Placental epithelial cell (primary cell): ENCODE results near the gene DEAF1. TPM values are rescaled to one million over a fixed set of nuclear protein-coding genes. Genes with fewer than 3 reads are reported as not detected.

ENCODE experiments used
- total RNA-seq: library from RNA; depleted of rRNA; stranded (reverse); fragments of >200 nt; gene quantifications from 2 replicates; pipeline ENCODE4 v1.2.3, GENCODE V29; 2012

Gene DEAF1, protein sequence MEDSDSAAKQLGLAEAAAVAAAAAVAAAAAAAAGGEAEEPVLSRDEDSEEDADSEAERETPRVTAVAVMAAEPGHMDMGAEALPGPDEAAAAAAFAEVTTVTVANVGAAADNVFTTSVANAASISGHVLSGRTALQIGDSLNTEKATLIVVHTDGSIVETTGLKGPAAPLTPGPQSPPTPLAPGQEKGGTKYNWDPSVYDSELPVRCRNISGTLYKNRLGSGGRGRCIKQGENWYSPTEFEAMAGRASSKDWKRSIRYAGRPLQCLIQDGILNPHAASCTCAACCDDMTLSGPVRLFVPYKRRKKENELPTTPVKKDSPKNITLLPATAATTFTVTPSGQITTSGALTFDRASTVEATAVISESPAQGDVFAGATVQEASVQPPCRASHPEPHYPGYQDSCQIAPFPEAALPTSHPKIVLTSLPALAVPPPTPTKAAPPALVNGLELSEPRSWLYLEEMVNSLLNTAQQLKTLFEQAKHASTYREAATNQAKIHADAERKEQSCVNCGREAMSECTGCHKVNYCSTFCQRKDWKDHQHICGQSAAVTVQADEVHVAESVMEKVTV
- total RNA-seq: 16.4 and 21.6 TPM in 2 replicates

GRCh38 chr11:694563-695287, at the start of gene DEAF1:
TSS of gene DEAF1 (minus strand) at chr11:695222. CDS start at chr11:695047, 175 bp downstream.

DNA sequence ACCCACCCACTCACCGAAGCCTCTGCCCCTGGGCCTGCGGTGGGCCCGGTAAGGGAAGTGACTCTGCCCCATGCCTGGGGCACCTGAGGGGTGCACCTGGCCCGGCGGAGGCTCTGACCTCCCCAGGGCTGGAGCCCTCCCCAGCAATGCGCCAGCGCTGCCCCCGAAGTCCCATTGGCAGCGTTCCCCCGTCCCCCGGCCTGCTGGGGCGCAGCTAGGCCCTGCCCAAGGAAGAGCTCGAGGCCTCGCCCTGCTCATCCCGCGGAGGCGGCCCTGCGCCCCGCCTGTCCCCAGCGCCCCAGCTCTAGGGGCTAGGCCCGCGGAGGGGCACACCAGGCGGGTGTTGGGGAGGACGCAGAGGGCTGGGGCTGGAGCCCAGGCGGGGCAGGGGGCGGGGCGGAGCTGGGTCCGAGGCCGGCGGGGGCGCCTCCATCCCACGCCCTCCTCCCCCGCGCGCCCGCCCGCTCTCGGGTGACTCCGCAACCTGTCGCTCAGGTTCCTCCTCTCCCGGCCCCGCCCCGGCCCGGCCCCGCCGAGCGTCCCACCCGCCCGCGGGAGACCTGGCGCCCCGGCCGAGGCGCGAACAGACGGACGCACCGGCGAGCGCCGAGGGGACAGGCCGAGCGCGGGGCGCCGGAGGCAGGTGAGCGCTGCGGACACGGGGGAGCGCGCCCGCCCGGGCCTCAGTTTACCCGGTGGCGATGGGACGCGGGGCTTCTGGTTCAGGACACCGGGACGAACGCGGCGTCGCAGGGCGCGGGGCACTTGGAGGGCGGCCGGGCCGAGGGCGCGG, 10.8 kb upstream of the DEAF1 start, which contains the start of gene EPS8L2:
TSS of gene EPS8L2 (plus strand) at position 586 of the 793 bp plus-strand sequence. CDS start 3,177 bp downstream, outside the sequence.

DNA sequence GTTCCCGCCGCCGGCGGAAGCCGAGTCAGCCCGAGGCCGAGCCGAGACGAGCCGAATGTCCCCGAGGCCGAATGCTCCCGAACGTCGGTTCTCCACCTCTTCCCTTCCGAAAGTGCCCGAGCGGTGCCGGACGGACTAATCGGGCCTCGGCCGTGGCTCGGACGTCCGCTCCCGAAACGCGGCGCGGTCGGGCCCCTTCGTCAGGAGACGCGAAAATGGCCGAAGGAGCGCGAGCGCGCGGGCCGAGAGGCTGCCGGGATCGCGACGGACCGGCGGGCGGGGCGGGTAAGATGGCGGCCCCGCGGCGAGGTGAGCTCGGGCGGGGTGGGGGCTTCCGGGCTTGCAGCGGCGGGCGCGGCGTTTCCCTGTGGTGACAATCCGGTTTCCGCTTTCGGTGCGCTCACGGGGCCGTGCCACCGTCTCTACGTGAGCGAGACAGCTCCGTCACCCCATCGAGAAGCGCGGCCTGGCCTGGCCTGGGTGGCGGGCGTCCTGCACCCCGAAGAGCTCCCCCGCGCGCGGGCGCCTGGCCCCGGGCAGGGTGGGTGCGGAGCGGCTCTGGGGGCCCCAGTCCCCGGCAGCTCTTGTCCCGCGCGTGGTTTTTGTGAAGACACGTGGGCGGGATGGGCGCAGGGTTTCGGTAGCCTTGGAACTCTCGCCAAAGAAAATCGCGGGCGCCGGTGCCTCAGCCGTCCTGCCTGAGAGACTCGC, 671 bp upstream of the DEAF1 start, which contains the start of gene TMEM80:
TSS of gene TMEM80 (plus strand) at position 279 of the 711 bp plus-strand sequence. CDS start at position 291, 12 bp downstream.

DNA sequence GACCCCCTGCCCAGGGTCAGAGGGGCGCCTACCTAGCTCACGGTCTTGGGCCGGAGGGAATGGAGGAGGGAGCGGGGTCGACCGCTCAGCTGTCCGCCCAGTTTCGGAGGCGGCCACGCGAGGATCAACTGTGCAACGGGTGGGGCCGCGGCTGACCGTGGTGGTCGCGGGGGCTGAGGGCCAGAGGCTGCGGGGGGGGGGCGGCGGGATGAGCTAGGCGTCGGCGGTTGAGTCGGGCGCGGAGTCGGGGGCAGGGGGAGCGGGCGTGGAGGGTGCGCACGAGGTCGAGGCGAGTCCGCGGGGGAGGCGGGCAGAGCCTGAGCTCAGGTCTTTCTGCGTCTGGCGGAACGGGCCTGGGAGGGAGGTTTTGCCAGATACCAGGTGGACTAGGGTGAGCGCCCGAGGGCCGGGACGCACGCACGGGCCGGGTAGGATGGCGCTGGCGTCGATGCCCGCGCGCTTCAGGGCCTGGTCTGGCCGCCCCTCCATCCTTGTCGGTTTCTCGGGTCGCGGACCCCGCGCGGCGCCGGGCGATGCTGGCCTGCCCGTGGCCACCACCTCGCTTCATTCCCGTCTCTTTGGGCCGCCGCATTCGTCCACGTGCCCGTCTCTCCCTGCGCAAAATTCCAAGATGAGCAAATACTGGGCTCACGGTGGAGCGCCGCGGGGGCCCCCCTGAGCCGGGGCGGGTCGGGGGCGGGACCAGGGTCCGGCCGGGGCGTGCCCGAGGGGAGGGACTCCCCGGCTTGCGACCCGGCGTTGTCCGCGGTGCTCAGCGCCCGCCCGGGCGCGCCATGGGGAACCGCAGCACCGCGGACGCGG, 58.3 kb downstream of the DEAF1 start, which contains the start of gene DRD4:
TSS of gene DRD4 (plus strand) at position 759 of the 822 bp plus-strand sequence. CDS start at position 795, 36 bp downstream.

DNA sequence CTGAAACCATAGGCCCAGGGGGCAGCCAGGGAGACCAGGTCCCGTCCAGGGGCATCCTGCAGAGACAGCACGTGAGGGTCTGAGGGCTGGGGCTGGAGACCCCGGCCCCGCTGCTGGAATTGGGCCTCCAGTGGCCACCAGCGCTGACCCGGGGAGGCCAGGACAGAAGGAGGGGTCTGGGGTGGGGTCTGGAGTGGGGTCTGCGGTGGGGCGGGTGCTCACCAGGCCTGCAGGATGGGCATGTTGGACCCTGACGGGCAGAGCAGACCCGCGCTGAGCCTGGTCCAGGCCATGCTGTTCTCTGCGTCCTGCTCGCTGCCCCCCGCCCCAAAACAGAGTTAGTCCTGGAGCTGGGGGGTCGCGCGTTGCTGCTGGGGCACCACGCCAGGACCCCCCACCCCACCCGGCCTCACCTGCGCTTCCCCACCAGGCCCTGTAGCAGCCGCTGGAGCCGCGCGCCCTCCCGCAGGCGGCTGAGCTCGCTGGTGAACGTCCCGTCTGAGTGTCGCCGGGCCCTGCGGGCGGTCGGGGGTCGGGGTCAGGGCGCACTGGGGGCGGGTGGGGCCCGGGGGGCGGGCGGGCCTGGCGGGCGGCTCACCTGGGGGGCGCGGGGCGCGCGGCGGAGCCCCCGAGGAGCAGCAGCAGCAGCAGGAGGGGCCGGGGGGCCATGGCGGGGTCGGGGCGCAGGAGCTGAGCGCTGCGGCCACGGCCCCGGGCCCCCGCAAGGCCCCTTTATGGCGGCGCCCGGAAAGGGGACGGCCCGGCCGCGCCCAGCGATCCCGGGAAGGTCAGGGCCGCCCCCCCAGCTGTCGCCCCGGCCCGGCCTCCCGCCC, 68.3 kb downstream of the DEAF1 start, which contains the start of gene SCT:
TSS of gene SCT (minus strand) at position 707 of the 833 bp plus-strand sequence. CDS start at position 669, 38 bp downstream.

DNA sequence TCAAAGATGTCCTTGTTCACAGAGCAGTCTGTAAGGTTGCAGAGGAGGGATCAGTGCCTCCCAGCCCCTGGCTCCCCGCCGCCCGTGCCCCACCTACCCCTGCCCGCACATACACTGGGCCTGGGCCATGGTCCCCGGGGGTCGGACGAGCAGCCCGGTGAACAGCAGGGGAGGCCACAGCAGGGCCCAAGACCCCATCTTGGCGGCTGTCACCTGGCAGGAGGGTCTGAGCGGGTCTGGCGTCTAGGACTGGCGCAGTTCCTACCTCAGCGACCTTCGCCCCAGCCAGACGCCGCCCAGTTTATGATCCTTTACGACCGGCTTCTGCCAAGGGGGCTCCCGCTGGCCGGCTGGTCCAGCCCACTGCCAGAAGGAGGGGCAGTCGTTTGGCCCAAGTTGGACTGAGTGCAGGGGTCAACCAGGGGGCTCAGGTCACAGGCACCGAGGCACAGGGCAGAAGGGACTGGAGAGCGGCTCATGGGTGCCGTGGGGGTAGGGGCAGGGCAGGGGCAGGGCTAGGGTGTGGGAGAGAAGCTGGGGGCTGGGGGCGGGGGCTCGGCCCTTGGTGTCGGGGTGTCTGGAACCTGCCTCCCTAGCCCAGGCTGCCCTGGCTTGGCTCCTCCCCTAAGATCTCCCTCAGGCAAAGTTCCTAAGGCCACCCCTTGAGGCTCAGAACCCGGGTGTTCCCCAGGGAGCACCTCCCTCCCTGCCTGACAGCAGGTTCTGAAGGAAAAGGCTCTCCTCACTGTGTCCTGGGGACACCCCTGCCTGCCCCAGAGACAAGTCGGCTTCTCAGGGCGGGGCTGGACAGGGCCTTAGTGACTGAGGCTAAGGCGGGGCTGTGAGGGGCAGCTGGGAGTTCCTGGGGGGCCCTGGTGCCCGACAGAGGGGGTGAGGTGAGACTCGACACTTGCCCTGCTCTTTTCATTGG, 70.1 kb downstream of the DEAF1 start, which contains the start of gene CDHR5:
TSS of gene CDHR5 (minus strand) at position 251 of the 931 bp plus-strand sequence. CDS start at position 198, 53 bp downstream.

DNA sequence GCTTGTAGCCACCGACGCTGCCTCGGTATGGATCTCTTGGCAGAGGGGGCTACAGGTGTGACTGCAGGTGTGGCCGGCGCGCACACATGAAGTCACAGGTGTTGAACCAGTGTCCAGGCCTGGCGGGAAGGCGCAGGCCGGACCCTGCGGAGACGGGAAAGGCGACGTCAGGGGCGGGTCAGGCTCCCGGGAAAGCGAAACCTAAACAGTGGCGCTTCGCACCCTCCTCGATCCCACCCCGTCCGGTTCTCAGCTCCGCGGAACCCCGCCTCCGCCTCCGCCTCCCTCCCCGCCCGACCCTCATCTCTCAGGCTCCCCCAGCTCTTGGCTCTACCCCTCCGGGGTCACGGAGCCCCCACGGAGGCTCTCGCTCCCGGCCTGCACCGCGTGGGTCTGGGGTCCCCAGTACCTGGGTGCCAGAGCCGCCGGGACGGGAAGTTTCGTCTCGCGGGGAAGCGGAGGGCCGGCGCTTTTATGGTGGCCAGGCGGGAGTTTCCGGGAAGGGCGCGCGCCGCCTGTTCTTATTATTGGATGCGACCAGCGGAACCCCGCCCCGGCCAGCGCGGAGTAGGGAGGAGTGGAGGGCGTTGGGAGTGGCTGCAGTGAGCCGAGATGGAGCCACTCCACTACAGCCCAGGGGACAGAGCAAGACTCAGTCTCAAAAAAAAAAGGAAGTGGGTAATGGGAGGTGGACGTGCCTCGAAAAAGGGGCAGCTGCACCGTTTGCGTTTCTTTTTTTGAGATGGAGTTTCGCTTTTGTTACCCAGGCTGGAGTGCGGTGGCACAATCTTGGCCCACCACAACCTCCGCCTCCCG, 79.3 kb downstream of the DEAF1 start, which contains the start of gene IRF7:
TSS of gene IRF7 (minus strand) at position 447 of the 816 bp plus-strand sequence. CDS start 586 bp downstream, outside the sequence.

Other genes starting within 250 kb of the DEAF1 start
- 24.3 and 36.5 TPM in 2 replicates for gene PTDSS2, start 244.9 kb downstream of the DEAF1 start, total RNA-seq
- 283 and 353 TPM in 2 replicates for gene RNH1, start 188.0 kb downstream of the DEAF1 start, total RNA-seq
- gene HRAS, start 159.6 kb downstream of the DEAF1 start, total RNA-seq: 22.0 and 36.9 TPM in 2 replicates
- 0.22 and 1.6 TPM in 2 replicates for gene LRRC56, start 157.7 kb downstream of the DEAF1 start, total RNA-seq
- 3.3 and 10.6 TPM in 2 replicates for gene LMNTD2, start 134.5 kb downstream of the DEAF1 start, total RNA-seq
- 53.0 and 66.8 TPM in 2 replicates for gene RASSF7, start 134.3 kb downstream of the DEAF1 start, total RNA-seq
- gene PHRF1, start 118.8 kb downstream of the DEAF1 start, total RNA-seq: 32.5 and 38.1 TPM in 2 replicates
- 5.1 and 8.0 TPM in 2 replicates for gene IRF7, start 79.3 kb downstream of the DEAF1 start, total RNA-seq
- gene CDHR5, start 70.3 kb downstream of the DEAF1 start, total RNA-seq: not detected in 2 replicates
- gene SCT, start 68.0 kb downstream of the DEAF1 start, total RNA-seq: not detected in 2 replicates
- gene DRD4, start 58.0 kb downstream of the DEAF1 start, total RNA-seq: not detected in 2 replicates
- gene TMEM80, start 594 bp upstream of the DEAF1 start, total RNA-seq: 8.2 and 18.8 TPM in 2 replicates
- gene EPS8L2, start 11.0 kb upstream of the DEAF1 start, total RNA-seq: 258 and 411 TPM in 2 replicates
- 111 and 190 TPM in 2 replicates for gene TALDO1, start 52.2 kb upstream of the DEAF1 start, total RNA-seq
- 33.0 and 35.1 TPM in 2 replicates for gene GATD1, start 82.3 kb upstream of the DEAF1 start, total RNA-seq
- gene CEND1, start 94.9 kb upstream of the DEAF1 start, total RNA-seq: not detected in 2 replicates
- 11.4 and 15.2 TPM in 2 replicates for gene SLC25A22, start 103.1 kb upstream of the DEAF1 start, total RNA-seq
- gene PIDD1, start 110.0 kb upstream of the DEAF1 start, total RNA-seq: 11.8 and 12.8 TPM in 2 replicates
- 151 and 607 TPM in 2 replicates for gene RPLP2, start 114.7 kb upstream of the DEAF1 start, total RNA-seq
- gene PNPLA2, start 123.7 kb upstream of the DEAF1 start, total RNA-seq: 25.8 and 26.7 TPM in 2 replicates
- 1.2 and 1.6 TPM in 2 replicates for gene CRACR2B, start 132.7 kb upstream of the DEAF1 start, total RNA-seq
- gene CD151, start 137.7 kb upstream of the DEAF1 start, total RNA-seq: 185 and 598 TPM in 2 replicates
- gene POLR2L, start 147.3 kb upstream of the DEAF1 start, total RNA-seq: 60.5 and 91.2 TPM in 2 replicates
- 30.2 and 88.0 TPM in 2 replicates for gene TSPAN4, start 147.6 kb upstream of the DEAF1 start, total RNA-seq
- 43.6 and 52.9 TPM in 2 replicates for gene CHID1, start 215.6 kb upstream of the DEAF1 start, total RNA-seq
- gene AP2A2, start 230.6 kb upstream of the DEAF1 start, total RNA-seq: 73.9 and 81.3 TPM in 2 replicates